ENCODE results near the gene ASMTL.
A peak's percentile ranks its signal among the peaks of the same experiment; 100 is the strongest.

Gene ASMTL

DNA sequence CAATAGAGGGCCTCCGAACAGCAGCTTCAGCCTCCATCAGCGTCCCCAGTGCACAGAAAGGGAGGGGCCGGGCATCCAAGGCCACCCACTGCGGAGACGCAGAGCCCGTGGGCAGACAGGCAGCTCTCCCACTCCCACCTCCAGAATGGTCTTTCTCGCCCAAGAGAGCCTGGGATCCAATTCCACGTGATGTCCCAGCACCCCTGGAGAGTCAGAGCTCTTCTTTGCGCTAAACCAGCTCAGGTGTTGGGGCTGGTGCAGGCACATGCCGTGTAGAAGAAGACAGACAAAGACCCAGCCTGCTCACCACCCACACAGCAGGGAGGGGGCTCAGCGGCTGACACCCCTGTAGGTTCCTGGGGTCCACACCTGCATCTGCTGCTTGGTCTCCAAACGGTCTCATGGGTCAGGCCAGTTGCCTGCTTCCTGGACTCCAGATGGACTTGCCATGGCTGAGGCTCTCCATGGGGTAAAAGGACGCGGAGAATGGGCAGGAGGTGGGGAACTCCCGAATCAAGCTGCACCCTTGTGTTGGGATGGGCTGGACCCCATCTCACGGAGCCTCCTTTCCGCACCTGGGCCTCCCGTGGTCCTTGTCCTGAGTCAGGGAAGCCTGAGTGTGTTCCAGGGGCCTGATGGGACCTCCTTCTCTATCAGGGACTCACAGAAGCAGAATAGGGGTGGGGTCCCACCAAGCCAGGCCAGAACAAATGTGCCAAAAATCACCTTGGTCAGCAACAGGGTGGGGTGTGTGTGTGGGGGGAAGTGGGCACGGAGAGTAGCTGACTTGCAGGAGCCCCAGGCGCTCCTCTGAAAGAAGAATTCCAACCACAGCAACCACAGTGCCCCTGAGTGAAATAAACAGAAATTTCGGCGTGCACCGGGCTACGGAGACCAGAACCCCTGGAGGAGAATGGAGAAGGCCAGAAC, 11.6 kb upstream of the ASMTL start:
- H3K4me3 ChIP-seq (ENCODE audit: low read depth, low read length) = no peak overlapping the region
- DNase-seq (ENCODE audit: low read depth) = no peak
- TF ChIP-seq, protein P1, sequence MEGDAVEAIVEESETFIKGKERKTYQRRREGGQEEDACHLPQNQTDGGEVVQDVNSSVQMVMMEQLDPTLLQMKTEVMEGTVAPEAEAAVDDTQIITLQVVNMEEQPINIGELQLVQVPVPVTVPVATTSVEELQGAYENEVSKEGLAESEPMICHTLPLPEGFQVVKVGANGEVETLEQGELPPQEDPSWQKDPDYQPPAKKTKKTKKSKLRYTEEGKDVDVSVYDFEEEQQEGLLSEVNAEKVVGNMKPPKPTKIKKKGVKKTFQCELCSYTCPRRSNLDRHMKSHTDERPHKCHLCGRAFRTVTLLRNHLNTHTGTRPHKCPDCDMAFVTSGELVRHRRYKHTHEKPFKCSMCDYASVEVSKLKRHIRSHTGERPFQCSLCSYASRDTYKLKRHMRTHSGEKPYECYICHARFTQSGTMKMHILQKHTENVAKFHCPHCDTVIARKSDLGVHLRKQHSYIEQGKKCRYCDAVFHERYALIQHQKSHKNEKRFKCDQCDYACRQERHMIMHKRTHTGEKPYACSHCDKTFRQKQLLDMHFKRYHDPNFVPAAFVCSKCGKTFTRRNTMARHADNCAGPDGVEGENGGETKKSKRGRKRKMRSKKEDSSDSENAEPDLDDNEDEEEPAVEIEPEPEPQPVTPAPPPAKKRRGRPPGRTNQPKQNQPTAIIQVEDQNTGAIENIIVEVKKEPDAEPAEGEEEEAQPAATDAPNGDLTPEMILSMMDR (conservative IDR thresholded peaks at IDR 0.05; ENCODE audit: low read depth, low read length) = no peak

DNA sequence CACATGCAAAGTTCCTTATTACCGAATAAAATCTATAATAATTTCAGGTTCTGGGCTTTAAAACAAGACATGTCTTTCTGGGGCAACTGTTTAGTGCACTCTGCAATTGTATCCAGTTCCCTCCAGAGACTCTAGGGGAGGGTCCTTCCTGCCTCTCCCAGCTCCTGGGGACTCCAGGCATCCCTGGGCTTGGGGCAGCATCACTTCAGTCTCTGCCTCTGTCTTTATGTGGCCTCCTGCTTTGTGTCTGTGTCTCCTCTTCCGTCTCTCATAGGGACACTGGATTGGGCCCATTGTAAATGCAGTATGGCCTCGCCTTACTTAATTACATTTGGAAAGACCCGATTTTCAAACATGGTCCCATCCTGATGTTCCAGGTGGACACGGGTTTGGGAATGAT, 10.9 kb upstream of the ASMTL start:
- DNase-seq (ENCODE audit: low read depth) = no peak
- TF ChIP-seq, protein P1 (conservative IDR thresholded peaks at IDR 0.05; ENCODE audit: low read depth, low read length) = no peak
- no peak overlapping the region for H3K4me3 ChIP-seq (ENCODE audit: low read depth, low read length)

DNA sequence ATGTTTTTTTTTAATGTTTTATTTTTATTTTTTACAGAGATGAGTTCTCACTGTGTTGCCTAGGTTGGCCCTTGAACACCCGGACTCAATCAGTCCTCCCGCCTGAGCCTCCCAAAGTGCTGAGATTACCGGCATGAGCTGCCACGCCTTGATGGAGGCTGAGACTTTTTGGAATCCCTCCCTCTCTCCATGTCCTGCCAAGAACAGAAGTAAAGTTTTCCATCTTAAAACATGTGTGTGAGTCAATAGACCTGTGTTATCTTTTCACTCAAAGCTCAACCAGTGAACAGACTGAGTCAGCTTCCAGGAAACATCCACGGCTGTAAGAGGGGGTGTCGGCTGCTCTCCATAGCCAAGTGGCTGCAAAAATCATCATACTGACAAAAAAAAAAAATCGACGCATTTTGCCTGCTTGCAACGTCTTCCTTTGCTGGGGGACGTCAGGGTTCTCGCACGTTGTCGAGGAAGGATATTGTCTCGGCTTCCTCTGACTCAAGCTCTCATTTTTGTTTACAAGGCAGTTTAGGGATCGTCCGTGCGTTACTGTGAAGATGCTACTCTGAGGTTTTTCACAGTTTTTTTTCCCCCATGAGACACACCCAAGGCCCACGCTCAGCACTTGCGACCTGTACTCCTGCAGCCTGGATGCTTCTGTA, 10.0 kb upstream of the ASMTL start:
- peak; percentile 76 for DNase-seq (ENCODE audit: low read depth)

DNA sequence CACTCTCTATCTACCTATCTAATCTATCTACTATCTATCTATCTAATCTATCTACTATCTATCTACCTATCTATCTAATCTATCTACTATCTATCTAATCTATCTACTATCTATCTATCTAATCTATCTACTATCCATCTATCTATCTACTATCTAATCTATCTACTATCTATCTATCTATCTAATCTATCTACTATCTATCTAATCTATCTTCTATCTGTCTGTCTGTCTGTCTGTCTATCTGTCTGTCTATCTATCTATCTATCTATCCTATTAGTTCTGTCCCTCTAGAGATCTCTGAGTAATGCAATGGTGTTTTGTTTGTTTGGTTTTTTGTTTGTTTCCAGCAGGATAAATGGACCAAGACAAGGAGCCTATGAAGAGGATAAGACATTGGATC, 9.4 kb upstream of the ASMTL start:
- no peak for DNase-seq (ENCODE audit: low read depth)
- H3K4me3 ChIP-seq (ENCODE audit: low read depth, low read length) = no peak overlapping the region
- TF ChIP-seq, protein P1 (conservative IDR thresholded peaks at IDR 0.05; ENCODE audit: low read depth, low read length) = no peak

More for the DNA sequence above, 10.0 kb upstream of the ASMTL start:
- no peak overlapping the region for H3K4me3 ChIP-seq (ENCODE audit: low read depth, low read length)
- TF ChIP-seq, protein P1 (conservative IDR thresholded peaks at IDR 0.05; ENCODE audit: low read depth, low read length) = no peak

DNA sequence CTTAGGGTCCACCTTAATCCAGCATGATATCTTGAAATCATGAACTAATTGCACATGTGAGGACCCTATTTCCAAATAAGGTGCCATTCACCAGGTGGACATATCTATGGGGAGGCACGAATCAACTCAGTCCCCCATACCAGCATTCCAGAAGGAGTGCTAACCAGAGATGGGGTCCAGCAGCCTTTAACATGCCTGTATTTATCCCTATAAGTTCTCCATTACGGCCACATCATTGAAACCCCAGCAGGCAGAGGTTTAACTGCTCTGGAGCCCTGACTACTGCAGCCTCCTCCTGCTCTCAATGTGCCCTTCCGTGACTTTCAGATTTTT, 3.2 kb upstream of the ASMTL start:
- TF ChIP-seq, protein P1 (conservative IDR thresholded peaks at IDR 0.05; ENCODE audit: low read depth, low read length) = no peak
- no peak for DNase-seq (ENCODE audit: low read depth)
- H3K4me3 ChIP-seq (ENCODE audit: low read depth, low read length) = no peak overlapping the region

DNA sequence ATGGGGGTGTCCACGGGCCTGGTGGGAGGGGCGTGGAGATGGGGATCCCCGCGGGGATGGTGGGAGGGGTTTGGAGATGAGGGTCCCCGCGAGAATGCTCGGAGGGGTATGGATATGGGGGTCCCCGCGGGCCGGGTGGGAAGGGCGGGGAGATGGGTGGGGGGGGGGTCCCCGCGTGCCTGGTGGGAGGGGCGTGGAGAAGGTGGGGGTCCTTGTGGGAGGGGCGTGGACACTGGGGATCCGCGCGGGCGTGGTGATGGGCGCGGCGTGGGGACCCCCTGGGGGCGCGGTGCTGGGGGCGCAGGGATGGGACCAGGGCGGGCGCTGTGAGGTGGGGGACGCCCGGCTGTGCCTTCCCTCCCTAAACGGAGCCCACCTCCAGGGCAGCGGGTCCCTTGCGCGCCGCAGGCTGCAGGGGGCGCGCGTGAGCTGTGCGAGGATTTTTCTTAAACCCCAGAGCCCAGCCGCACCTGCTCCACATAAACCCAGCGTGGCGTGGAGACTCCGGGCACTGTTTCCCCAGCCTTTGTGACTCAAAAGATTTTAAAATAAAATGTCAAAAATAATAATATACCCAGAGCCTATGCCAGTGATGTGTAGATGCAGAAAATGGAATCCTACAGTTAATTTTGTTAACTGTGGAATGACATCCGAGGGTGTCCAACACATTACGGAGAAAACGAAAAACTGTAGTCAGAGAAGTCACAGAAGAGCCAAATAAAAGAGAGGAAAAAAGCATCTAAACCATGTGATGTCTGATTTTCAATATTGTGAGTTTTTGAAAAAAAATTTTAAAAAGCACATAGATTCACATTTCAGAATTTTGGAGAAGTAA, 1.5 kb upstream of the ASMTL start:
- peak overlapping the region; percentile 56 for H3K4me3 ChIP-seq (ENCODE audit: low read depth, low read length)
- DNase-seq (ENCODE audit: low read depth) = peak; percentile 85
- TF ChIP-seq, protein P1 (conservative IDR thresholded peaks at IDR 0.05; ENCODE audit: low read depth, low read length) = peak; percentile 89
